Measurements from ENCODE around the gene ACLY.

The ACLY gene

GRCh38 chr17:41956522-41956921, 37.8 kb upstream of the ACLY start:
- H3K4me3 ChIP-seq (ENCODE audit: low read depth, low read length), result no peak overlapping the region
- no peak for DNase-seq (ENCODE audit: low read depth)
- no peak for TF ChIP-seq CTCF (conservative IDR thresholded peaks at IDR 0.05; ENCODE audit: low read depth, low read length)

DNA sequence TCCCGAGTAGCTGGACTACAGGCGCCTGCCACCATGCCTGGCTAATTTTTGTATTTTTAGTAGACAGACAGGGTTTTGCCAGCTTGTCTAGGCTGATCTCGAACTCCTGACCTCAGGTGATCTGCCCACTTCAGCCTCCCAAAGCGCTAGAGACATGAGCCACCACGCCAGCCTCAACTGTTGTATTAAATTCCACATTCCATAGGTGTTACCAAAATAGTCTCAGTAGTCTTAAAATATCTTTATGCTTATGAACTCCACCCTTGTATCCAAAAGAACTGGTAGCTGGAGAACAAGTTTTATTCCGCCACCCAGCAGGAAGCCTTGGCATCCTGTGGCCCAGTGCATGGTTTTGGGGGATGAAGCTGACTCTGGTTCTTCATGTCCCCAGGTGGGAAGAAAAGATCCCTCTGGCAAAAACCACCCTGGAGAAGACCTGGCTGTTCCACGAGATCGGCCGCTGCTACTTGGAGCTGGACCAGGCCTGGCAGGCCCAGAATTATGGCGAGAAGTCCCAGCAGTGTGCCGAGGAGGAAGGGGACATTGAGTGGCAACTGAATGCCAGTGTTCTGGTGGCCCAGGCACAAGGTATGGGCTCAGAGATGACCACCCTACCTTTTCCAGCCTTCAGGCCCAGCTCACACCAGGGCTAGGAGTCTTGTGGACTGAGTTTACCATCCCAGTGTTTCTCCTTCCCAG, 30.2 kb upstream of the ACLY start:
- TF ChIP-seq CTCF (conservative IDR thresholded peaks at IDR 0.05; ENCODE audit: low read depth, low read length), result no peak
- DNase-seq (ENCODE audit: low read depth), result no peak
- H3K4me3 ChIP-seq (ENCODE audit: low read depth, low read length), result no peak overlapping the region

GRCh38 chr17:41944943-41945342, 26.2 kb upstream of the ACLY start:
- no peak for TF ChIP-seq CTCF (conservative IDR thresholded peaks at IDR 0.05; ENCODE audit: low read depth, low read length)
- DNase-seq (ENCODE audit: low read depth), result no peak
- no peak overlapping the region for H3K4me3 ChIP-seq (ENCODE audit: low read depth, low read length)

DNA sequence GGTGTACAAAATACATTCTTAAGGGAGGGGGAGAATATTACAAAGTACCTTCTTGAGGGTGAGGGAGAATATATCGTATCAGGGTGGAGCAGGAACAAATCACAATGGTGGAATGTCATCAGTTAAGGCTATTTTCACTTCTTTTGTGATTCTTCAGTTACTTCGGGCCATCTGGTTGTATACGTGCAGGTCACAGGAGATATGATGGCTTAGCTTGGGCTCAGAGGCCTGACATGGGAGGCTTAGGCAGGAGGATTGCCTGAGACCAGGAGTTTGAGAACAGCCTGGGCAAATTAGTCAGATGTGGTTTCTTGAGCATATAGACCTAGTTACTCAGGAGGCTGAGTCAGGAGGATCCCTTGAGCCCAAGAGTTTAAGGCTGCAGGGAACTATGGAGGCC, 24.7 kb upstream of the ACLY start:
- no peak for DNase-seq (ENCODE audit: low read depth)
- H3K4me3 ChIP-seq (ENCODE audit: low read depth, low read length), result no peak overlapping the region
- TF ChIP-seq CTCF (conservative IDR thresholded peaks at IDR 0.05; ENCODE audit: low read depth, low read length), result no peak

- TF ChIP-seq CTCF (conservative IDR thresholded peaks at IDR 0.05; ENCODE audit: low read depth, low read length), result no peak
- no peak overlapping the region for H3K4me3 ChIP-seq (ENCODE audit: low read depth, low read length)
- no peak for DNase-seq (ENCODE audit: low read depth)
Measured at GRCh38 chr17:41942626-41943373, 24.0 kb upstream of the ACLY start.

- no peak overlapping the region for H3K4me3 ChIP-seq (ENCODE audit: low read depth, low read length)
- no peak for DNase-seq (ENCODE audit: low read depth)
- no peak for TF ChIP-seq CTCF (conservative IDR thresholded peaks at IDR 0.05; ENCODE audit: low read depth, low read length)
Measured at GRCh38 chr17:41941168-41941567, 22.4 kb upstream of the ACLY start.

DNA sequence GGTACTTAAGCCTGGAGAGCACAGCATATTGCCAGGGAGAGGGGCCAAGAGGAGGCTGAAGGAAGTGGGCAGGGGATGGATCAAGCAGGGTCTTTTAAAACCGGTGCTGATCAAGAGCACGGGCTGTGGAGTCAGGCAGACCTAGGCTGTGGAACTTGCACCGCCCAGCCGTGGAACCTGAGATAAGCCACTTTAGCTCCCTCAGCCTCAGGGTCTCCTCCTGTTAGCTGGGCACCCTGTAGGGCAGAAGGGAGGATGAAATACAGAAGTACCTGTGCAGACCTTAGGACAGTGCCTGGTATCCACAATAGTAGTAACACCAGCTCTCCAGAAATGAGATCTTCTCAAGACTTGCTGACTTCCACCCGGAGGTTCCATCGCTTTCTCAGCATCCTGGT, 20.9 kb upstream of the ACLY start:
- no peak for TF ChIP-seq CTCF (conservative IDR thresholded peaks at IDR 0.05; ENCODE audit: low read depth, low read length)
- no peak for DNase-seq (ENCODE audit: low read depth)
- no peak overlapping the region for H3K4me3 ChIP-seq (ENCODE audit: low read depth, low read length)
